ENCODE results near the gene PINLYP. TPM values are rescaled to one million over a fixed set of nuclear protein-coding genes. Genes with fewer than 3 reads are reported as not detected.
"Not testable (repeated sequence)": the region's sequence is repeated elsewhere in the genome, so short reads cannot be mapped to it uniquely, and the experiment has no call there.

PINLYP gene
- total and polyA plus RNA-seq, 2 experiments from 2014 or later, result 7.8 to 11.1 TPM

- H3K27ac Mint-ChIP-seq; H3K4me3 Mint-ChIP-seq; H3K4me3 ChIP-seq; H3K27me3 Mint-ChIP-seq (ENCODE audit: insufficient read depth, low read depth, poor library complexity); H3F3A ChIP-seq (replicated peaks; ENCODE audit: low read depth); H3K4me1 ChIP-seq (ENCODE audit: insufficient read depth); H3K79me2 ChIP-seq (replicated peaks; ENCODE audit: insufficient read depth); DNase-seq (ENCODE audit: low spot score); H3K4me1 Mint-ChIP-seq; H3K9me3 Mint-ChIP-seq; H3K4me2 ChIP-seq; H3K9me2 ChIP-seq (ENCODE audit: insufficient read depth); H3K36me3 ChIP-seq (ENCODE audit: insufficient read depth); H3K27ac ChIP-seq (ENCODE audit: low read depth); H3K27me3 ChIP-seq (ENCODE audit: insufficient read depth); ATAC-seq; H2AFZ ChIP-seq; H4K20me1 ChIP-seq (replicated peaks; ENCODE audit: insufficient read depth): not testable (repeated sequence)
- H3K36me3 Mint-ChIP-seq (ENCODE audit: low read depth), result peaks cover 22% of the 10 kb centered on the region
Measured at GRCh38 chr19:43587029-43587428, 11.4 kb downstream of the PINLYP start.

- no peak overlapping the region for H3K4me3 ChIP-seq
- H3K4me1 ChIP-seq (ENCODE audit: insufficient read depth), result no peaks in the 10 kb centered on the region
- TF ChIP-seq STAT1 (IDR thresholded peaks at IDR 0.05; ENCODE audit: unreplicated experiment) (no peak), ETS1 (IDR thresholded peaks at IDR 0.05) (no peak), ZNF331 (CRISPR knock-in tag; IDR thresholded peaks at IDR 0.05; ENCODE audit: low read depth) (no peak), ZNF462 (CRISPR knock-in tag; IDR thresholded peaks at IDR 0.05) (no peak), JUNB (IDR thresholded peaks at IDR 0.05; ENCODE audit: unreplicated experiment) (no peak), NANOG (IDR thresholded peaks at IDR 0.05; ENCODE audit: borderline replicate concordance) (no peak), EZH2 (IDR thresholded peaks at IDR 0.05; ENCODE audit: low read depth, unreplicated experiment) (no peak)
- TF ChIP-seq, protein P1, sequence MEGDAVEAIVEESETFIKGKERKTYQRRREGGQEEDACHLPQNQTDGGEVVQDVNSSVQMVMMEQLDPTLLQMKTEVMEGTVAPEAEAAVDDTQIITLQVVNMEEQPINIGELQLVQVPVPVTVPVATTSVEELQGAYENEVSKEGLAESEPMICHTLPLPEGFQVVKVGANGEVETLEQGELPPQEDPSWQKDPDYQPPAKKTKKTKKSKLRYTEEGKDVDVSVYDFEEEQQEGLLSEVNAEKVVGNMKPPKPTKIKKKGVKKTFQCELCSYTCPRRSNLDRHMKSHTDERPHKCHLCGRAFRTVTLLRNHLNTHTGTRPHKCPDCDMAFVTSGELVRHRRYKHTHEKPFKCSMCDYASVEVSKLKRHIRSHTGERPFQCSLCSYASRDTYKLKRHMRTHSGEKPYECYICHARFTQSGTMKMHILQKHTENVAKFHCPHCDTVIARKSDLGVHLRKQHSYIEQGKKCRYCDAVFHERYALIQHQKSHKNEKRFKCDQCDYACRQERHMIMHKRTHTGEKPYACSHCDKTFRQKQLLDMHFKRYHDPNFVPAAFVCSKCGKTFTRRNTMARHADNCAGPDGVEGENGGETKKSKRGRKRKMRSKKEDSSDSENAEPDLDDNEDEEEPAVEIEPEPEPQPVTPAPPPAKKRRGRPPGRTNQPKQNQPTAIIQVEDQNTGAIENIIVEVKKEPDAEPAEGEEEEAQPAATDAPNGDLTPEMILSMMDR (conservative IDR thresholded peaks at IDR 0.05; ENCODE audit: low read depth in 2 of 2), result no peak
- TF ChIP-seq, protein P2, sequence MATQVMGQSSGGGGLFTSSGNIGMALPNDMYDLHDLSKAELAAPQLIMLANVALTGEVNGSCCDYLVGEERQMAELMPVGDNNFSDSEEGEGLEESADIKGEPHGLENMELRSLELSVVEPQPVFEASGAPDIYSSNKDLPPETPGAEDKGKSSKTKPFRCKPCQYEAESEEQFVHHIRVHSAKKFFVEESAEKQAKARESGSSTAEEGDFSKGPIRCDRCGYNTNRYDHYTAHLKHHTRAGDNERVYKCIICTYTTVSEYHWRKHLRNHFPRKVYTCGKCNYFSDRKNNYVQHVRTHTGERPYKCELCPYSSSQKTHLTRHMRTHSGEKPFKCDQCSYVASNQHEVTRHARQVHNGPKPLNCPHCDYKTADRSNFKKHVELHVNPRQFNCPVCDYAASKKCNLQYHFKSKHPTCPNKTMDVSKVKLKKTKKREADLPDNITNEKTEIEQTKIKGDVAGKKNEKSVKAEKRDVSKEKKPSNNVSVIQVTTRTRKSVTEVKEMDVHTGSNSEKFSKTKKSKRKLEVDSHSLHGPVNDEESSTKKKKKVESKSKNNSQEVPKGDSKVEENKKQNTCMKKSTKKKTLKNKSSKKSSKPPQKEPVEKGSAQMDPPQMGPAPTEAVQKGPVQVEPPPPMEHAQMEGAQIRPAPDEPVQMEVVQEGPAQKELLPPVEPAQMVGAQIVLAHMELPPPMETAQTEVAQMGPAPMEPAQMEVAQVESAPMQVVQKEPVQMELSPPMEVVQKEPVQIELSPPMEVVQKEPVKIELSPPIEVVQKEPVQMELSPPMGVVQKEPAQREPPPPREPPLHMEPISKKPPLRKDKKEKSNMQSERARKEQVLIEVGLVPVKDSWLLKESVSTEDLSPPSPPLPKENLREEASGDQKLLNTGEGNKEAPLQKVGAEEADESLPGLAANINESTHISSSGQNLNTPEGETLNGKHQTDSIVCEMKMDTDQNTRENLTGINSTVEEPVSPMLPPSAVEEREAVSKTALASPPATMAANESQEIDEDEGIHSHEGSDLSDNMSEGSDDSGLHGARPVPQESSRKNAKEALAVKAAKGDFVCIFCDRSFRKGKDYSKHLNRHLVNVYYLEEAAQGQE (IDR thresholded peaks at IDR 0.05; ENCODE audit: unreplicated experiment), result no peak
- DNase-seq (ENCODE audit: low spot score) (no peak), ATAC-seq (no peak)
- H3K4me2 ChIP-seq, result no peak overlapping the region
- H3K4me3 Mint-ChIP-seq, result no peak overlapping the region
- H4K20me1 ChIP-seq (replicated peaks; ENCODE audit: insufficient read depth), result peaks cover 13% of the 10 kb centered on the region; the same call in 1 of the 2 replicates
- H3K9me3 Mint-ChIP-seq, result no peaks in the 10 kb centered on the region; the same call in 2 of the 3 replicates
- H3K79me2 ChIP-seq (replicated peaks; ENCODE audit: insufficient read depth), result peaks cover 4% of the 10 kb centered on the region; the same call in 1 of the 2 replicates
- H3K36me3 Mint-ChIP-seq (ENCODE audit: low read depth), result peaks cover 36% of the 10 kb centered on the region
- no peak overlapping the region for H2AFZ ChIP-seq
- no peaks in the 10 kb centered on the region for H3K9me2 ChIP-seq (ENCODE audit: insufficient read depth)
- H3K27me3 ChIP-seq (ENCODE audit: insufficient read depth), result no peaks in the 10 kb centered on the region
- peaks cover 7% of the 10 kb centered on the region; the same call in 1 of the 3 replicates for H3K4me1 Mint-ChIP-seq
- no peak overlapping the region for H3K27ac ChIP-seq (ENCODE audit: low read depth)
- H3K27me3 Mint-ChIP-seq (ENCODE audit: insufficient read depth, low read depth, poor library complexity), result peaks cover 3% of the 10 kb centered on the region
- peaks cover 7% of the 10 kb centered on the region; the same call in 1 of the 2 replicates for H3K36me3 ChIP-seq (ENCODE audit: insufficient read depth)
- H3K27ac Mint-ChIP-seq, result no peak overlapping the region
- 0 out of 2 replicates have a peak, but pooled peaks cover 4% of the 10 kb centered on the region for H3F3A ChIP-seq (replicated peaks; ENCODE audit: low read depth)
Measured at GRCh38 chr19:43589277-43589676, 13.7 kb downstream of the PINLYP start.

All from GM23338 (cell line).